HG03558 (cell line): ENCODE data around the gene CALML6.
A peak's percentile ranks its signal among the peaks of the same experiment; 100 is the strongest.
"Not testable (repeated sequence)": the region's sequence is repeated elsewhere in the genome, so short reads cannot be mapped to it uniquely, and the experiment has no call there.

Experiments used
- ATAC-seq: cut with Tn5 transposase; IDR thresholded peaks from one replicate; pipeline ENCODE4 v1.9.1; 2021; ENCODE audit warnings: moderate number of reproducible peaks; ENCODE audit not compliant: unreplicated experiment; ENCODE audit errors: extremely low read depth

CALML6 gene, protein sequence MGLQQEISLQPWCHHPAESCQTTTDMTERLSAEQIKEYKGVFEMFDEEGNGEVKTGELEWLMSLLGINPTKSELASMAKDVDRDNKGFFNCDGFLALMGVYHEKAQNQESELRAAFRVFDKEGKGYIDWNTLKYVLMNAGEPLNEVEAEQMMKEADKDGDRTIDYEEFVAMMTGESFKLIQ

DNA sequence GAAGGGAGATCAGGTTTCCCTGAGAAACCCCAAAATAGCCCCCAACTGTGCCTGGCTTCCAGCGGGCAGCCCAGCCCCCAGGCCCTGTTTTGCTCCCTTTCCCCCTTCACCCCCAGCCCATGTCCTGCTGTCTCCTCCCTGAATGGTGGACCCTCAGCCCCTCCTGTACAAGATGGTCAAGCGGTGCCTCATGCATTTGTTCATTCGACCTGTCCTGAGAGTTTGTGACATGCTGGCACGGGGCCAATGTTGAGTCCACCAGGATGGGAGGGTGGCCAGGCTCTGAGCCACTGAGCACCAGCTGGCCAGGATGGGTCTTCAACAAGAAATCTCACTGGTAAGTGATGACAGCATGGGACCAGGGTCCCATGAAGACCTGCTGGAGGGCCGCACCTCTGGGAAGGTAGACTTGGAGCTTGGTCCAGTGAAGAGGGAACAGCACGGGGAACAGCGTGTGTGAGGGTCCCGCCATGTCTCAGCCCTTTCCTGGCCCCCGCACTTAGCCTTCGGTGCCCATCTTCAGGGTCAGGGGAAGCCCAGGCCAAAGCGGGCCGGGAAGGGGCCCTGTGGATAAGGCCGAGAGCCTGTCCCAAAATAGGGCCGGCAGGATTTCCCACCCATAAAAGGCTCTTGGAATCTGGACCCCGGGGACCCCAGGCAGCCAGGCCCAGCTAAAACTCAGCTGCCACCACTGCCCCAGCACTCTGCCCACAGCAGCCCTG is at the start of gene CALML6:
CALML6 (plus strand) TSS at position 290 of the 722 bp plus-strand sequence; CDS start at position 311, 21 bp downstream.
- no peak for ATAC-seq

DNA sequence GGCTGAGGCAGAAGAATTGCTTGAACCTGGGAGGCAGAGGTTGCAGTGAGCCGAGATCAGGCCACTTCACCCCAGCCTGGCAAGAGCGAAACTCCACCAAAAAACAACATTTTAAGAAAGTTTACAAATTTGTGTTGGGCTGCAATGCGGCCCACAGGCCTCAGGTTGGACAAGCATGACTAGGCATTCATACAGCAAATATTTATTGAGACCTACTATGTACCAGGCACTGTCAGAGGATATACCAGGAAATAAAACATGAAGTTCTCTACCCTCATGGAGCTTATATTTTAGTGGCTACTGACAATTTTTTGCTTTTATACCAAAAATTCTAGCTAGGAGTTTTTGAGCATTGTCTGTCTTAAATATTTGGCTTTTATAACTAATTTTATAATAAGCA is 47.9 kb upstream of the CALML6 start:
- no peak for ATAC-seq

DNA sequence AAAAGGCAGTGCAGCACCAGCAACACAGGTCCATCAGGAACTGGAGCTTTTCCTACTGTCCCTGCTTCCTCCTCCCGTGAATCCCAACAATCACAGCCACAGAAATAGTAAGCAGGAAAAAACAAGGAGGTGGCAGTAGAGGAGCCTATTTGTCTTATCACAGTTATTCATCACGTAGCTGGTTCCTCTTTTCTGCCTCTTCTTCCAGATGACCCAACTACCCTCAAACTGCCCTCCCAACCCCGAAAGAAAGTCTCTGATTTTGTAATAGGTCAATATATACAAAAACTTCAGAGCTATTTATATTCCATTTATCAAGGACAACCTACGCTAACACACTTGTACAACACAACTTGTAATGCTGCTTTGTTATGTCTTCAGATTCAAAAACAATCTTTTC is 45.6 kb upstream of the CALML6 start:
- no peak for ATAC-seq

DNA sequence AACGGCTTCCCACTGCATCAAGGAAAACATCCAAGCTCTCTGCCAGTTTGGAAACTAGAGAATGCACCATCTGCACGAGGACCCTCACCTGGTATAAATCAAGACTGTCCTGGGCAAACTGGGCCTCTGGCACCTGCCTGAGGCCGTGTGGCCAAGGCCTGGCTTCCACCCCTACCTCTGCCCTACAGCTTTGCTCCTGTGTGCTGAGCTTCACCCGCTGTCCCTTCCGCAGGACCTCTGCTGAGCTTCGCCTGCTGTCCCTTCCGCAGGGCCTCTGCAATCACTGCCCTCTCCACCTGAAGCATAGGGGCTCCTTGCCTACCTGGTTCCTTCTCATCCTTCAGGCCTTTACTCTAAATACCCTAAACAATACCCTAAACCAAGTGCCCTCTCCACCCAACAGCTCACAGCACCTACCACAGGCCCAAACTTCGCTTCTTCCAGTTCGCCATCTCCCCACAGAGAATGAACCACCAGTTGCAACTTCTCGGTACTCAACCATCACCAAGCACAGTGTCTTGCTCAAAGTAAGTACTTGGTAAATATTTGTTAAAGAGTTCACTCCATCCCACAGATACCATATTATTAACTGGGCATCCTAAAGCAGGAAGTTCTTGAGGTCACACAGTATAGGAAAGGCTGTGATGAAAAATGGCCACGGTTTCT is 42.6 kb upstream of the CALML6 start:
- no peak for ATAC-seq

DNA sequence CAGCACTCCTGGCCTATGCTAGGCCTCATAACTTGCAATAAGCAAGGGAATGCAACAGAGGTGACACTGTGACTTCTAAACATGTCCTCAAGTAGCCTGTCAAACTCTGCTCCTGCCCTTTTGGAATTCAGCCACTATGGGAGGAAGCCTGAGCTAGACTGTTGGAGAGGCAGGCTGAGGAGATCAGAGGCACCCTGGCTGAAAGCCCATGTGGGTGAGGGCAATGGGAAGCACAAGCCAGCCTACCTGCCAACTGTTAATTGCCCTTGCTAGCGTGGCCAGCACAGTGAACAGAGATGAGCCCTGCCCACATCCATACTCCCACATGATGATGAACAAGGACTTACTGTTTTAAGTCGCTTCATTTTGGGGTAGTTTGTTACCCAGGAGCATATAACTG is 41.9 kb upstream of the CALML6 start:
- no peak for ATAC-seq

DNA sequence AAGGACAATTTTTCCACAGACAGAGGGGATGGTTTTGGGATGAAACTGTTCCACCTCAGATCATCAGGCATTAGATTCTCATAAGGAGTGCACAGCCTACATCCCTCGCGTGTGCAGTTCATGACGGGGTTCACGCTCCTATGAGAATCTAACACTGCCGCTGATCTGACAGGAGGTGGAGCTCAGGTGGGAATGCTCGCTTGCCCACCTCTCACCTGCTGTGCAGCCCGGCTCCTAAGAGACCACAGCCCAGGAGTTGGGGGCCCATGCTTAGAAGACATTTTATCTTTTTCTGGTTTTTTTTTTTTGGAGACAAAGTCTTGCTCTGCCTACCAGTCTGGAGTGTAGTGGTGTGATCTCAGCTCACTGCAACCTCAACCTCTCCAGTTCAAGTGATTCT is 40.2 kb upstream of the CALML6 start:
- ATAC-seq = no peak

DNA sequence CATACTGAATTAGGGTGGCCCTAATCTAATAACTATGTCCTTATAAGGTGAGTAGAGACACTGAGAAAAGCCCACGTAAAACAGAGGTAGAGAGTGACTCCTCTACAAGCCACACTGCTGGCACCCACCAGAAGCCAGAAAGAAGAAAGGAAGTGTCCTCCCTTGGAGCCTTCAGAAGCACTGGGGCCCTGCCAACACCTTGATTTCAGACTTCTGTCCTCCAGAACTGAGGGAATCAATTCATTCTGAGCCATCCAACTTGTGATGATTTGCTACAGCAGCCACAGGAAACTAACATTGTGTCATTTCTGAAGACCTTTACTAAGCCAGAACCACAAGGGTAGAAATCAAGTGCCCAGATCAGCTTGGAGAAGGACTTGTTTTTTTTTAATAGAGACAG is 39.1 kb upstream of the CALML6 start:
- no peak for ATAC-seq

DNA sequence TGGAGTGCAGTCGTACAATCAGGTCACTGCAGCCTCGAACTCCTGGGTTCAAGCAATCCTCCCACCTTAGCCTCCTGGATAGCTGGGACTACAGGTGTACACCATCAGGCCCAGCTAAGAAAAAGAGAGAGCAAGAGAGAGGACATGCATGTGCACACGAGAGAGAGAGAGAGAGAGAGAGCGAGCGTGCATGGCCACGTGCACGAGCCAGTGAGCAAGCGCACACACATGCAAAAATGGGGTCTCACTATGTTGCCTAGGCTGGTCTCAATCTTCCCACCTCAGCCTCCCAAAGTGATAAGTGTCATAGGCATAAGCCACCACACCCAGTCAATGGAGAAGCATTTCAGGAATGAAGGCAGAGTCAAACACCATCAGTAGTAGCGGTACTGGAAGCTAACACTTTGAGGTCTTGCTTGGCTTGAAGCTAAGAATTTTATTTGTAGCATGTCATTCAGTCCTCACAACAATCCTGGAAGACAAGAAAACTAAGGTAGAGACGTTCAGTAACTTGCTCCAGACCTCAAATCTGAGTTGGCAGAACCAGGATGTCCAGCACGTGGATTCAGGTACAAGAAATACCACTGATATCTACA is 38.6 kb upstream of the CALML6 start:
- ATAC-seq = no peak

DNA sequence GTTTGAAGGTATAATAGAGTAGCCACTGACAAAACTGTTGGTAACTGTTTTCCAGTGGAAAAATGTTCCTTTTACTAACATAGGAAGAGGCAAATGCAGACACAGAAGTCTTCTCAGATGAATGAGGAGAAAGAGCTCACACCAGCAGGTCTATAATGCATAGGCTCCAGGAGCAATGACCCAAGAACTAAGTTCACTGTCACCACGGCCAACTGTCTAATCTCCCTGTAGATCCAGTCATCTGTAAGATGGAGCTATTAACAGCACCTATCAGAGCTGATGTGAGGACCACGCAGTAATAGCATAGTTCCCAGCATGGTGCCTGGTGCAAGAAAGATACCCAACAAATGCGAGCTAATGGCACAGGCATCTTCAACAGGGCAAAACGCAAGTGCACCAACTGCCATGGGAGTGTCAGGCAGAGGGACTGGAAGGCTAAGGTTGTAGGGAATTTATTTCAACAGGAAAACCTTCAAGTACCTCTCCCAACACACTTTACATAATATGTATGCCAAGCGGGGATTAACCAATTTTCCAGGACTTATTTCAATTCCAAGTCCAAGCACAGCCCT is 37.1 kb upstream of the CALML6 start:
- ATAC-seq = no peak

DNA sequence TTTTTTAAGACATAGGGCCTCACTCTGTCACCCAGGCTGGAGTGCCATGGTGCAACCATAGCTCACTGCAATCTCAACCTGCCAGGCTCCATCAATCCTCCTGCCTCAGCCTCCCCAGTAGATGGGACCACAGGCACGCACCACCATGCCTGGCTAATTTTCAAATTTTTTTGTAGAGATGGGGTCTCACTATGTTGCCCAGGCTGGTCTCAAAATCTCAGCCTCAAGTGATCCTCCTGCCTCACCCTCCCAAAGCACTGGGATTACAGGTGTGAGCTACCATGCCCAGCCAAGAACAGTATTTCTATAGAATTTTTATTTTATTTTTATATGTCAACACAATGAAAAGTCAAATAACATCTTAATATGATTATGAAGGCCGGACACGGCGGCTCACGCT is 35.1 kb upstream of the CALML6 start:
- no peak for ATAC-seq

DNA sequence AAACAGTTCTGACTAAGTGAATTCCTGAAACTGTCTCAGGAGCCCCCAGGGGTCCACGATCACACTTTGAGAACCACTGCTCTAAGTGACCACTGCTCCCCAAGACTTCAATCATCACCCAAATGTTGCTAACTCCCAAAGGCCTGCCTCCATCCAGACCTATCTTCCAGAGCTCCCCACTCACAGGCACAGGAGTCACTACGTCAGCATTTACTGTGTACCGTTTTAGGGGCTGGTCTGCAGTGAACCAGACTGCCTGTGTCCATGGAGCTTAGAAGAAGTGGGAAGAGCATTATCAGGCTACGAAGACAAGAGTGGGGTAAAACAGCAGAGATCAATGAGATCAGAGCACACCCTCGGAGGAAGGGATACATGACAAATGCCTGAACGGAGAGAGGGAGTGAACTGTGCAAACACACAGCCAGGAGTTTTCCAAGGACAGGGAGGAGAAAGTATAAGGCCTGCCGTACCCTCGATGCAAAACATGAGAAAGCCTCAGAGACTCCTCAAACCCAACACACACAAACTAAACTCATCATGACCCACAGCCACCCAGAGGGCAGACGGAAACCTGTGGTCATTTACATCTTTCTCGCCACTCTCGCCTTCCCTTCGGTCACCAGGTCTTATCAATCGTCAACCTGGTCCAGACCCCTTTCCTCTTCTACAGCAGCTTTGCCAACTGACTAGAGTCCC is 34.3 kb upstream of the CALML6 start:
- ATAC-seq = no peak

DNA sequence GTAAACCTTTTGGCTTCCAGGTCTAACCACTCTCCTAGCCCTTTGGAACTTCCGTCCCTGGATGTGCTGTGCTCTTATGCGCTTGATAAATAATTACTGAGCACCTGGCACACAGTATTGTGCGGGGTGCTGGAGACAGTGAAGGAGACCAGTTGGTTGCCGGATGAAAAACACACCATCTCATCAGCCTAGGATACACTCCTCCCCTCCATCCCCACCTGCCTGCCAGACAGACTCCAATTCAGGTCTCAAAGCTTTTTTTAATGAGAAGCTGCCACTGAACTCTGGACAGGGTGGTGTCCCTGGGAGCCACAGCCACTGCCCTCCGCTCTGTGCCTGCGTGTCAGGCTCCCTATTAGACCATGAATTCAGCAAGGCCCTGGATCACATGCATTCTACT is 33.3 kb upstream of the CALML6 start:
- ATAC-seq = no peak

DNA sequence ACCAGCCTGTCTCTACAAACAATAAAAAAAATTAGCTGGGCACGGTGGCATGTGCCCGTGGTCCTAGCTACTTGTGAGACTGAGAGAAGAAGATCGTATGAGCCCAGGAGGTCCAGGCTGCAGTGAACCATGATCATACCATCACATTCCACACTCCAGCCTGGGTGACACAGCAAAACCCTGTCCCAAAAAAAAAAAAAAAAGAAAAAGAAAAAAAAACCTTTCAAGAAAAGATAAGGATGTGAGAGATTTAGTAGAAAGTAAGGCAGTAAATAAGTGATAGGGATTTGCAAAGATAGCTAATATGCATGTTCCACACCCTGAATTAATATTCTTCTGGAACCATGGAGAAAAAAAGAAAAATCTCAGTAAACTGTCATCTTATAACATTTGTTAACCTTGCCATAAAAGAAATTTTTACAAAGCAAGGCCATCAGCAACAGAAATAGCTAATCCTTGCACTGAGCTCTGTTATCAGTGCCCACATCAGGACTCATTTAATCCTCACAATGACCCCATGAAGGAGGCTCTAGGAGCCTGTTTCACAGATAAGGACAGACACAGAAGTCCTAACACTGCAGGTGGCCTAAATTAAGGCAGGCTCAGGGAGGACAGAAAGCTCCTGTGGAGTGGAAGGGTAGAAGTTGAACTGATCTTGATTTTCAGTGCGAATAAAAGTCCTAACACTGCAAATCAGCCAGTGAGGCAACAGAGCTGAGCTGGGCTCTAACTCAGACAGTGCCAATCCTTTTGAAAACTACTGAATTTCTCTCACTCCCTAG is 31.8 kb upstream of the CALML6 start:
- ATAC-seq = no peak

DNA sequence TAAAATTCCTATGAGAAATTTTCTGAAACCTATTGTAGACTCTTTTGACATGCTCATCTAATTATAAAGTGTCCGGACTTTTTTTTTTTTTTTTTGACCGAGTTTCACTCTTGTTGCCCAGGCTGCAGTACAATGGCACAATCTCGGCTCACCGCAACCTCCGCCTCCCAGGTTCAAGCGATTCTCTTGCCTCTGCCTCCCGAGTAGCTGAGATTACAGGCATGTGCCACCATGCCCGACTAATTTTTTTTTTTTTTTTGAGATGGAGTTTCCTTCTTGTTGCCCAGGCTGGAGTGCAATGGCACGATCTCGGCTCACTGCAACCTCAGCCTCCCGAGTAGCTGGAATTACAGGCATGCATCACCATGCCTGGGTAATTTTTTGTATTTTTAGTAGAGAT is 31.2 kb upstream of the CALML6 start:
- ATAC-seq = not testable (repeated sequence)

DNA sequence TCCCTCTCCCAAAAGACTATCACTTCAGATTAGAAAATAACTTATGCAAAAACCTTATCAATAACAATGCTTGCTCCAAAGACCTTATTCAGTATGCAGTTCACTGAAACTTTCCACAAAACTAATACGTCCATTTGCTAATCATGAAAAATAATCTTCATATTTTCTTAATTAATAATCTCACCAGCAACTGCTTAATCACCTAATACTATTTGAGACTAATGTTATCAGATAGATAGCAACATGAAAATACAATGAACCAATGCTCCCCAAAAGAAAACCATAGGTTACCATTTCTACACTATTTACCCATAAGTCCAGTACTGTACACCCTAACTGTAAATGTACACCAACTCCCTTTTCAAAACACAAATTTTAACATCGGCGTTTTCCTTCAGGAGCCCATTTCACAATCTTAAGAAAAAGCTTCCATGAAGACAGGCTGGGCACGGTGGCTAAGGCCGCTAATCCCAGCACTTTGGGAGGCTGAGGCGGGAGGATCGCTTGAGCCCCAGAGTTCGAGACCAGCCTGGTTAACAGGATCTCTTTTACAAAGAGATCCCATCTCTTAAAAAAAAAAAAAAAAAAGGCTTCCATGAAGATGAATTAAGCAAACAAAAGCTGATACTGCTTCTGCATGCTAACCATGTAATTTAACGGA is 25.8 kb upstream of the CALML6 start:
- no peak for ATAC-seq

DNA sequence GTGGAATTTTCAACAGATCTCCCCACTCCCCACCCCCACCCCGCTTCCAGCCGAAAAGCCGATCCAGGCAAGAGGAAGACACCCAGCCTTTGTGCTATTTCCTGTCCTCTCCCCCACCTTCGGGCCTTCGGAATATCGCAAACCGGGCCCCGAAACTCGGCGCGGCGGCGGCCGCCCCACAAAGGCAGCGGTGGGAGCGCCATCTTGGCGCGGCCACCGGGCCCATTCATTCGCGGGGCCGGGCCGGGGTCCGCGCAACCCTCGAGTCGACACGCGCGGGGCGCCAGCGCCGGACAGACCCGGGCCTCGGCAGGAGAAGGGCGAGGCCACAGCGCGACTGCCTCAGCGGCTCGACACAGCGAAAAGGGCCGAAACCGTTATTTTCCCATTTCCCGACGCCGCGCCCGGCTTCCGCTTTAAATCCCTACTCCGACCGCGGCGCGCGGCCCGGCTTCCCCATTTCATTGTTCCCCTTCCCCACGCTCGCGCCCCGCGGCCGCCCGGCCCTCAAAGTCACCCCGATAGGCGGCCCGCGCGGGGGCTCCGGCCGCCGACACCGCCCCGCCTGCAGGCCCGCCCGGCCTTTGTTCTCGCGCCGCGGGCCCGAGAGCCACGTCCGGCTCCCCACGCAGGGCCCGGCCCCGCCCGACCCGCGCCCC is 25.1 kb upstream of the CALML6 start:
- ATAC-seq = no peak

DNA sequence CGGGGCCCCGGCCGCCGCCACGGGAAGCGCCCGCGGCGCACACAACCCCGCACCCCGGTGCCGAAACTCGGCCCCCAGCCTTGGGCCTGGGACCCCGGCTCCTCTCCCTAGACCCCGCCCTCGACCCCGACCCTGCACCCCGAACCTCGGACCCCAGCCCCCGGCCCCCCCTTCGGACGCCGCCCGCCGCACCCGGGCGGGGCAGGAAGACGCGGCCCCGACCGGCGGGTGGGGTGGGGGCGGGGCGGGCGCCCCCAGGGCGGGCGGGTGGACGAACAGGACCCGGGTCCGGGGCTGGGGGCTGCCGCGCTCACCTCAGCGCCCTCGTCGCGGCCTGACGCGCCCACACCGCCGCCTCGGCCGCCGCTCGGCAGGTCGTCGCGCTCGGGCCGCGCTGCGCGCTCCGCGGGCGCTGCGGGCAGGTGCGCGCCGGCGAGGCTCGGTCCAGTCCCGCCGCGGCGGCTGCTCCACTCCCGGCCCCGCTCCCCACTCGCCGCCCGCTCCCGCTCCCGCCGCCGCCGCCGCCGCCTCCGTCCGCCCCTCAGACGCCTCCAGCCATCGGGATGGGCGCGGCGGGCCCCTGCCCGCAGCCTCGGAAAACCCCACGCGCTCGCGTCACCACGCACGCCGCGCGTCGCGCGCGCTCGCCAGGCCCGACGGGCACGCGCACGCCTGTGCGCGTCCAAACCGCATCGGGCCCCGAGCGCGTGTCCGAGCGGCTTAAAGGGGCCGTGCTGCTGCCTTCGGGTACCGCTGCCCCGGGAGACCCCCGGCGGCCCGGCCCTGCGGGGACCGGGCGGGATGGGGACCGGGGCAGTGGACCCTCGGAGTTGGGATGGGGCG is 24.3 kb upstream of the CALML6 start, which contains the start of gene GNB1:
GNB1 (minus strand) TSS at position 582 of the 843 bp plus-strand sequence. CDS start 65,634 bp downstream, outside the sequence.
- ATAC-seq = peak; percentile 49
